ENCODE measurements around the gene NEDD8.

The NEDD8 gene

GRCh38 chr14:24262821-24263733, 30.9 kb upstream of the NEDD8 start, which contains the start of gene TGM1:
Gene TGM1 (minus strand): TSS chr14:24263177. CDS start chr14:24262352, 825 bp downstream.
- DNase-seq = no peak

GRCh38 chr14:24261969-24262327, 29.8 kb upstream of the NEDD8 start:
- no peak for DNase-seq

DNA sequence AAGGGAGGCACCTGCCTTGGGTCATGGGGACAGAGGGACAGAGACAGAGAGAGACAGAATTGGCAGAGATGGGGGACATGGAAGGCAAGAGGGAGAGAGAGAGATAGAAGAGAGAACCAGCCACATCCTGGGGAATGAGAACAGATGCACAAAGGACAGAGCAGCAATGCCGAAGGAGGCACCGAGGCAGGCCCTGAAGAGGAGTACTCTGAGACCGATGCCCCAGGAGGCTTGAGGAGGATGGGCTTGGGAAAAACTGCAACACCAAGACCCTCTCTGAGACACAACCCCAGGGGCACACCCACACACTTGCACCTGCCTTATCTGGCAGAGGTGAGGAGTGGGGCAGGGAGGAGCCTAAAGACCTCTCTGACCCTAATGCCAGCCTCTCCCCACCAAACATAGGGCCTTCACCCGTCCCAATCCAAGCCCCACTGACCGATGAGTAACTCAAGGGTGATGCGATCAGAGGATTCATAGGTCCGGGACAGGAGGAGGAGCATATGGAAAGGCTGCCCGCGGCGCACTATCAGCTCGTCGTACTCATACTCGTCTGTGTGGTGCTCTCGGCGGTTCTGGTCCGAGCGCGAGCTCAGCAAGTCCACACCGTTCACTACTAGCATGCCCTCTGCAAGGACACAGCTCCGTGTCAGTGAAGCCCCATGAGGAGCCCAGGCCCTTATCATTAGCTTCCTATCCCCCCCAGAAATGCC, 29.2 kb upstream of the NEDD8 start:
- no peak for DNase-seq

DNA sequence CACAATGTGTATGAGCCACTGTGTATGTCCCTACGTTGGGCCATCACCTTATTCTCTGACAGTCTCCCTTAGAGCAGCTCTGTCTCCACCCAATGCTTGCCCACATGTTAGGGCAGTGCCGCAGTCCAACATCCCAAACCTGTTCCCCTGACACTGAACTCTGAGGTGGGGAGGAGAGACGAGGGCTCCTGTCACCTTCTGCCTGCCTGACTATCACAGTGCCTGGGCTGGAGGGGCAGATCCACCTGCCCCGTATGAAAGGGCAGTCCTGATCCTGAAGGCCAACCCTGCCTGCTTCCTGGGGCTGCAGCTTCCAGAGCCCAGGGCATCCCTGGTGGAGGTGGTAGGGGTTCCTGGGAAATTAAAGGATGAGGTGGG, 28.6 kb upstream of the NEDD8 start:
- no peak for DNase-seq

GRCh38 chr14:24260026-24260779, 28.0 kb upstream of the NEDD8 start:
- no peak for DNase-seq

DNA sequence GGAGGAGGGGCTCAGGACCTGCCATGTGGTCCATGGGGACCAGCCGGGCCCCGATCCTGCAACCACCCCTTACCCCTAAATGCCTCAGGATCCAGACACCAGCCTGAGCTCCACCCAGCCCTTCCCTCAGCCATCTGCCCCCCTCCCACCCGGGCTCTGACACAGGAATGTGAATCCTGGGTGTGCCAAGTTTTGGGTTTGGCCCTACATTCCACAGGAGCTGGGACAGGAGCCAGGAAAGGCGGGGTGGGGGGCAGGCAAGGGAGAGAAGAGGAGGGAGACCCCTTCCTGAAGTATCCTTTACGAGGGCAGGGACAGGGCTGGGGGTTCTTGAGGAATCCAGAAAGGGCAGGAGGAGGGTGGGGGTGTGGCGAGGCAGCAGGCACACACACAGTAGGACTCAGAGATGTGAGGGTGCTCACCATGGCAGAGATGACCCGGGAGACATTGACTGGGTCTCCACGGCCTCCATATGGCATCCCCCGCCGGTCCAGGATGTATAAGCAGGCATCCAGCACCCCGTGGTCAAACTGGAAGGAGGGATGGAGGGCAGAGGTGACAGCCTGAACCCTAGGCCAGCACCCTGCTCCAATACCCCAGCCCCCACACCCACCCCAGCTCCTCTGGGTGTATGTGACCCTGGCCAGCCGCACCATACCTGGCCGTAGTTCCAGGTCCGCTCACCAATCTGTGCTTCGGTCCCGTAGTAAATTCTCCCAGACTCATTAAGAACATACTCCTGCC, 27.3 kb upstream of the NEDD8 start:
- no peak for DNase-seq

DNA sequence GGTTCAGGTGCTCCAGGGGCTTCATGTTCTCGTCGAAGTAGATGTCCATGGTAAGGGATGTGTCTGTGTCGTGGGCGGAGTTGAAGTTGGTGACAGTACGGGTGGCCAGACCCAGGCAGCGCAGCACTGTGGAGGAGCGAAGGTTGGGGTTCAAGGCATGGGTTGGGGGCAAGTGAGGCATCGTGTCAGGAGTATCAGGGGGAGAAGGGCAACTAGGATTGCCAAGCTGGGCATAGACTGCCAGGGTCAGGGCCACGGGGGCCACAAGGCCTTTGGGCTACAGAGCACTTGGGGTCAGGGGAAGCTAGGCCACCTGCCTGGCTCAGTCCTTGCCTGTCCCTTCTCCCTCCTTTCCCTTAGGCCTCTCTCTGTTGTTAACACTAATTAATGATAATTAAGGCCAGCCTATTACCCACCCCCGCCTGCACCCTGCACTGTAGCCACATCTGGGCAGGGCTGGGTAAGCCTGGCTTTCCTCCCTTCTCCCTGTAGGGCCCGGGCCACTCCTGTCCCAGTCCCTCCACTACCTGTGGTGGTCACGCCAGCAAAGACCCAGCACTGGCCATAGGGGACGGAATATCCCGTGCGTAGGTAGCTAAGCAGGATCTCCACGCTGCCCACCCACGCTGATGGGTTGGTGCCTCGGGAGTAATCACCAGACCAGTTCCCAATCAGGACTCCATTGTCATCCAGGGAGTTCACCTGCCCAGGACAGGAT, 26.5 kb upstream of the NEDD8 start:
- DNase-seq = no peak

DNA sequence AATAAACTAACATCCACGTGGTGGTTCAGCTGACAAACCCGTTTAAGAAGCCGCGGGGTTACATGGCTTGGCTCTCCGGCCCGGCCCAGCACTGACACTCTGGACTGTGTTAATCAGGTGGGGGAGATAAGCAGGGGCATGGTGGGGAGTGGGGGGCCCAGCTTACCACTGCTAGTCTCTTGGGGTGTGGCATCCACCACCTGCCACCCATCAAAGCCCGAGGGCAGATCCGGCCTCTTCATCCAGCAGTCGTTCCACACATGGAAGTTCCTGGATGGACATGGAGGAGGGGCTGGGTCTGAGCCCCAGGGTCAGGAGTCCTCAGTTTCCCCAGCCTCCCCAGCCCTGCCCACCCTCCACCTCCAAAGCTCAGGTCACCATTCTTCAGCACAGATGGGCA, 26.0 kb upstream of the NEDD8 start:
- DNase-seq = no peak

GRCh38 chr14:24256960-24257359, 24.8 kb upstream of the NEDD8 start:
- no peak for DNase-seq

DNA sequence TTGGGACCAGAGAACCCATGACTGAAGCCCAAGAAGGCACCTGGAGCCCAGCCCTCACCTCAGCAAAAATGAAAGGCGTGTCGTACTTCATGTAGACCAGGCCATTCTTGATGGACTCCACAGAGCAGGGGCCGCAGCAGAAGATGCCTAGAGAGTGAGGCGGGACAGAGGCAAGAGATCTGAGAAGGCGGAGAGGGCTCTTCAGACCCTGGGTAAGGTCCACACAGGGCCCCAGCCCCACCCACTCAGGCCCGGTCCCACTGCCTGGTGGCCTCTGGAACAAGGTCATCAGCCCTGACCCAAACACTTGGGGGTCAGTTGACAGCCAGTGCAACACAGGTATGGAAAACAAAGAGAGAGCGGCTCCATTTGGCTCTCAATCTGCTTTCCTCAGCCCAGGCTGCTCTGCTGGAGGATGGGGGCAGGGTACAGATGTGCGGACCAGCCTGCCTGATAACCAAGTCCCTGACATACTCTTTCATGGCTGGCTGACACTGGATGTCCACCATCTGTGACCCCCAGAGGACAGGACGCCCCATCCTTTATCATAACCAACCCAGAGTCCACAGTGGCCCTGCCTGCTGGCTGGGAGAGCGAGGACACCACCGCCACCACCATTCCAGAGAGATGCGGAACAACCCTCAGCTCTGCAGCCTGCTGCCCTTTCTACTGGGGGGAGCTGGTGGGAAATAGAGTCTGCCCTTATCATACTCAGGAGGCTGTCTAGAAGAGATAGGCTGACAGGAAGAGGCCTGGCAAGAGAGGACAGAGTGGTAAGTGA, 24.0 kb upstream of the NEDD8 start:
- no peak for DNase-seq

GRCh38 chr14:24255438-24255837, 23.3 kb upstream of the NEDD8 start:
- DNase-seq = no peak

GRCh38 chr14:24254630-24255392, 22.6 kb upstream of the NEDD8 start:
- DNase-seq = no peak

- no peak for DNase-seq
These were observed 21.8 kb upstream of the NEDD8 start for GRCh38 chr14:24253936-24254335.

GRCh38 chr14:24252289-24253124, 20.3 kb upstream of the NEDD8 start:
- DNase-seq = no peak

- no peak for DNase-seq
These were observed 19.7 kb upstream of the NEDD8 start for GRCh38 chr14:24251880-24252288.

- no peak for DNase-seq
These were observed 18.2 kb upstream of the NEDD8 start for GRCh38 chr14:24250354-24250753.

DNA sequence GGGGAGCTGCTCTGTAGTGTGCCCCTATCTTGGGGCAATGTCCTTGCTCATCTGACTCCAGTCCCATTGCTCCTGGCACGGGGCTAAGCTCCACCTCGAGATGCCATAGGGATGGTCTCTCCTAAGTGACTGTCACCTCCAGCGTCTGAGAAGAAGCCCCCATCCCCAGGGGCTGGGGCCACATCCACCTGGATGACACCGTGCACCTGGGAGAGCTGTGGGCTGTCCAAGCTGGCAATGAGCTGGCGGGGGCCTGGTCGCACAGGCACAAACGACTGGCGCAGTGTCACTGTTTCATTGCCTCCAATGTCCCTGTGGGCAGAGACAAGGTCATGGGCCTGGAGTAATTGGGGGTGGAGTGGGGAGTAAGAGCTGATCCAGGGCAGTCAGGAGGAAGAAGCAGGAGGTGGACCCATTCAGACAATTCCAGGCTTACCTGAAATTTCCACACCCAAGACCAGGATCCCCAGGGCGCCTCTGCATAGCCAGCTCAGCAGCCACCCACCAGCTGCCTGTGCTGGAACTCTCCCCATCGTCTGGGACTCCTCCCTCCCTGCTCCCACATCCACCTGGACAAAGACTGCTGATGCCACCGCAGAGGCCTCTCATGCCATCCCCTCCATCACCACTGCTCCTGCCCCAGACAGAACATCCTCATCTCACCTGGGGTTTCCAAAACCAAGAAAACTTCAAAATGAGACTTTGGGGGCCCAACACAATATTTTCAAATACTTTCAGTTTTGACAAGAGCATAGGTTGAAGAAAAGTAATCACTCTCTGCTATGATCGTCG, 17.3 kb upstream of the NEDD8 start:
- DNase-seq = no peak

DNA sequence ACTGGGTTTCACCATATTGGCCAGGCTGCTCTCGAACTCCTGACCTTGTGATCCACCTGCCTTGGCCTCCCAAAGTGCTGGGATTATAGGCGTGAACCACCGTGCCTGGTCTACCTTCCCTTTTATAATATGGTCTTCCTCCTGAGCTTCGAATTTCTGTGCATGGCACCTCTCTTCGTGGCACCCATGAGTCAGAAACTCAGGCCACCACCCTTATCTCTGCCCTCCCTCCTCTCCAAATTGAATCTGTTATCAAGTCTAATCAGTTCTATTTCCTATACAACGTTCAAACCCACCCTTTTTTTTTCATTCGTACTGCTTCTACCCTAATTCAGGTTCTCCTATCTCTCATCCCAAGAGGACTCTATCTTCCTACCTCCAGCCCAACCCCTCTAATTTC, 15.3 kb upstream of the NEDD8 start:
- no peak for DNase-seq
